SK-N-SH treated with all-trans-retinoic acid at 6 μM for 48 hours (cell line): Measurements from ENCODE around the gene PARS2.

Source experiments
- ATAC-seq: fragments of 200-7000 bp; cut with Tn5 transposase; 3 replicates; pipeline ENCODE4 v1.9.1; 2020; ENCODE audit warnings: mild to moderate bottlenecking, moderate library complexity
- ARNTL ChIP-seq: fragments of 450-650 bp; formaldehyde crosslinking; IDR thresholded peaks from 2 replicates; pipeline ENCODE4 v1.5.0; 2020; ENCODE audit warnings: low read depth, mild to moderate bottlenecking, moderate library complexity, borderline replicate concordance
- BACH2 ChIP-seq: fragments of 250-450 bp; sonication (Bioruptor Pico); IDR thresholded peaks from 2 replicates; pipeline ENCODE4 v1.9.0; 2021; ENCODE audit warnings: mild to moderate bottlenecking, borderline replicate concordance
- CSDC2 ChIP-seq: fragments of 250-450 bp; sonication (Bioruptor Pico); IDR thresholded peaks from 2 replicates; pipeline ENCODE4 v1.5.0; 2020; ENCODE audit warnings: mild to moderate bottlenecking, moderate library complexity
- ESRRG ChIP-seq: fragments of 250-450 bp; sonication (Bioruptor Pico); IDR thresholded peaks from 2 replicates; pipeline ENCODE4 v1.6.1; 2021; ENCODE audit warnings: mild to moderate bottlenecking
- GLIS3 ChIP-seq: fragments of 250-450 bp; sonication (Bioruptor Pico); IDR thresholded peaks from 2 replicates; pipeline ENCODE4 v1.5.0; 2020; ENCODE audit warnings: mild to moderate bottlenecking, moderate library complexity
- ISL1 ChIP-seq: fragments of 250-450 bp; sonication (Bioruptor Pico); IDR thresholded peaks from 2 replicates; pipeline ENCODE4 v2.1.2; 2022; ENCODE audit warnings: mild to moderate bottlenecking, moderate library complexity
- PPARA ChIP-seq: fragments of 250-450 bp; sonication (Bioruptor Pico); IDR thresholded peaks from 2 replicates; pipeline ENCODE4 v1.5.0; 2020; ENCODE audit warnings: mild to moderate bottlenecking, borderline replicate concordance
- RARB ChIP-seq: fragments of 250-450 bp; sonication (Bioruptor Pico); IDR thresholded peaks from 2 replicates; pipeline ENCODE4 v1.8.0; 2021; ENCODE audit warnings: mild to moderate bottlenecking, moderate library complexity
- SNAI2 ChIP-seq: fragments of 250-450 bp; sonication (Bioruptor Pico); IDR thresholded peaks from 2 replicates; pipeline ENCODE4 v1.5.0; 2020; ENCODE audit warnings: mild to moderate bottlenecking, moderate library complexity
- TCF4 ChIP-seq: fragments of 250-450 bp; sonication (Bioruptor Pico); IDR thresholded peaks from 2 replicates; pipeline ENCODE4 v1.8.0; 2021; ENCODE audit warnings: mild to moderate bottlenecking, moderate library complexity, borderline replicate concordance
- TOX ChIP-seq: fragments of 250-450 bp; sonication (Bioruptor Pico); IDR thresholded peaks from 2 replicates; pipeline ENCODE4 v1.8.0; 2021; ENCODE audit warnings: mild to moderate bottlenecking, moderate library complexity, borderline replicate concordance
- TSHZ2 ChIP-seq: fragments of 250-450 bp; sonication (Bioruptor Pico); IDR thresholded peaks from 2 replicates; pipeline ENCODE4 v1.5.0; 2020; ENCODE audit warnings: mild to moderate bottlenecking, moderate library complexity
- ZC3H10 ChIP-seq: fragments of 250-450 bp; sonication (Bioruptor Pico); IDR thresholded peaks from 2 replicates; pipeline ENCODE4 v1.5.1; 2021; ENCODE audit warnings: mild to moderate bottlenecking, moderate library complexity
- ZFP3 ChIP-seq: fragments of 250-450 bp; sonication (Bioruptor Pico); IDR thresholded peaks from 2 replicates; pipeline ENCODE4 v1.5.0; 2020; ENCODE audit warnings: mild to moderate bottlenecking, moderate library complexity
- ZFP30 ChIP-seq: fragments of 450-650 bp; formaldehyde crosslinking; IDR thresholded peaks from 2 replicates; pipeline ENCODE4 v1.5.0; 2022; ENCODE audit warnings: mild to moderate bottlenecking, moderate library complexity
- ZNF565 ChIP-seq: fragments of 450-650 bp; formaldehyde crosslinking; conservative IDR thresholded peaks from 2 replicates; pipeline ENCODE4 v1.5.0; 2020; ENCODE audit warnings: low read depth, mild to moderate bottlenecking, moderate library complexity
- TF ChIP-seq, protein P1 (sequence below): fragments of 250-450 bp; sonication (Bioruptor Pico); IDR thresholded peaks from 2 replicates; pipeline ENCODE4 v1.8.0; 2021; ENCODE audit warnings: low read depth, mild to moderate bottlenecking, moderate library complexity, borderline replicate concordance
- TF ChIP-seq, protein P2 (sequence below): fragments of 250-450 bp; sonication (Bioruptor Pico); IDR thresholded peaks from 2 replicates; pipeline ENCODE4 v1.8.0; 2020; ENCODE audit warnings: mild to moderate bottlenecking, moderate library complexity, borderline replicate concordance

The PARS2 gene

GRCh38 chr1:54810153-54810942, 46.0 kb upstream of the PARS2 start:
- peak; percentile 99 for ATAC-seq
- no peak for TF ChIP-seq ZC3H10 (CRISPR knock-in tag)

- TF ChIP-seq, protein P1, sequence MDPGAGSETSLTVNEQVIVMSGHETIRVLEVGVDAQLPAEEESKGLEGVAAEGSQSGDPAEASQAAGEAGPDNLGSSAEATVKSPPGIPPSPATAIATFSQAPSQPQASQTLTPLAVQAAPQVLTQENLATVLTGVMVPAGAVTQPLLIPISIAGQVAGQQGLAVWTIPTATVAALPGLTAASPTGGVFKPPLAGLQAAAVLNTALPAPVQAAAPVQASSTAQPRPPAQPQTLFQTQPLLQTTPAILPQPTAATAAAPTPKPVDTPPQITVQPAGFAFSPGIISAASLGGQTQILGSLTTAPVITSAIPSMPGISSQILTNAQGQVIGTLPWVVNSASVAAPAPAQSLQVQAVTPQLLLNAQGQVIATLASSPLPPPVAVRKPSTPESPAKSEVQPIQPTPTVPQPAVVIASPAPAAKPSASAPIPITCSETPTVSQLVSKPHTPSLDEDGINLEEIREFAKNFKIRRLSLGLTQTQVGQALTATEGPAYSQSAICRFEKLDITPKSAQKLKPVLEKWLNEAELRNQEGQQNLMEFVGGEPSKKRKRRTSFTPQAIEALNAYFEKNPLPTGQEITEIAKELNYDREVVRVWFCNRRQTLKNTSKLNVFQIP: no peak
- TF ChIP-seq ZC3H10 (CRISPR knock-in tag) (no peak), RARB (CRISPR knock-in tag) (no peak), ZFP30 (CRISPR knock-in tag) (no peak), SNAI2 (CRISPR knock-in tag) (no peak)
- TF ChIP-seq, protein P2, sequence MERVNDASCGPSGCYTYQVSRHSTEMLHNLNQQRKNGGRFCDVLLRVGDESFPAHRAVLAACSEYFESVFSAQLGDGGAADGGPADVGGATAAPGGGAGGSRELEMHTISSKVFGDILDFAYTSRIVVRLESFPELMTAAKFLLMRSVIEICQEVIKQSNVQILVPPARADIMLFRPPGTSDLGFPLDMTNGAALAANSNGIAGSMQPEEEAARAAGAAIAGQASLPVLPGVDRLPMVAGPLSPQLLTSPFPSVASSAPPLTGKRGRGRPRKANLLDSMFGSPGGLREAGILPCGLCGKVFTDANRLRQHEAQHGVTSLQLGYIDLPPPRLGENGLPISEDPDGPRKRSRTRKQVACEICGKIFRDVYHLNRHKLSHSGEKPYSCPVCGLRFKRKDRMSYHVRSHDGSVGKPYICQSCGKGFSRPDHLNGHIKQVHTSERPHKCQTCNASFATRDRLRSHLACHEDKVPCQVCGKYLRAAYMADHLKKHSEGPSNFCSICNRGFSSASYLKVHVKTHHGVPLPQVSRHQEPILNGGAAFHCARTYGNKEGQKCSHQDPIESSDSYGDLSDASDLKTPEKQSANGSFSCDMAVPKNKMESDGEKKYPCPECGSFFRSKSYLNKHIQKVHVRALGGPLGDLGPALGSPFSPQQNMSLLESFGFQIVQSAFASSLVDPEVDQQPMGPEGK (CRISPR knock-in tag): no peak
- TF ChIP-seq, all 23 proteins: peak for 0
- no peak for ATAC-seq
These were observed 45.3 kb upstream of the PARS2 start for GRCh38 chr1:54809496-54810074.

DNA sequence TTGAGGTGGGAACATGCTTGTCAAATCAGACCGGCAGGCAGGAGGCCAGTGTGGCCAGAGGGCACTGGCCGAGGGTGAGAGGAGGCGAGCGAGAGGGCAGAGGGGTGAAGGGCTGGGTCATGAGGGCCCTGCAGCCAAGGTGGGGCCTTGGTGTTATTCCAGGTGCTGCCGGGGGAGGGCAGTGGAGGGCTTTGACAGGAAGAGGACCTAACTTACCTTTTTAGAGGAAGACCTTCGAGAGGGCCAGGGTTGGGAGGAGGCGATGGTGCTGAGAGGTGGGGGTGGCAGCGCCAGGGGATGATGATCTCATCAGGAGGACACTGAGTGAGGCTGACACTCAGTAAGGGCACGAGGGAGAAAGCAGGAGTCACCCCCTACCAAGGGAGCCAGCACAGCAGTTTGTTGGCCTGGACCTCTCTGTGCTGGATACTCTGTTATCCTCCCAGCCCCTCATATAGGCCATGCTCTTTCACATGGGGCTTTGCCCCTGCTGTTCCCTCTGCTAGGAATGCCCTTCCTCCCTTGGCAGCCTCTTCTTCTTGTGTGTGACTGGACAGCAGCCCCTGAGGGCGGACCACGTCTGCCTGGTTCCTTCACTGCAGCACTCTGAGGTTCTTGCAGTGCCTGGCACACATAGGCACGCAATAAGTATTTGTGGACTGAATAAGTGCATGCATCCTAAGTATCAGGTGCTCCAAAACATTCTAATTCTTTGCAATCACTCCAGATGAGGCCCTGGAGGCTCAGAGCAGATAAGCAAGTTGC, 44.3 kb upstream of the PARS2 start:
- TF ChIP-seq CSDC2 (CRISPR knock-in tag) (no peak), ZFP3 (CRISPR knock-in tag) (no peak), TSHZ2 (CRISPR knock-in tag) (no peak), TOX (CRISPR knock-in tag) (no peak), ISL1 (no peak), BACH2 (CRISPR knock-in tag) (no peak), RARB (CRISPR knock-in tag) (no peak), ESRRG (no peak), GLIS3 (CRISPR knock-in tag) (no peak), TCF4 (no peak), ZNF565 (no peak), ARNTL (CRISPR knock-in tag) (no peak), ZFP30 (CRISPR knock-in tag) (no peak), PPARA (CRISPR knock-in tag) (no peak)
- TF ChIP-seq, protein P1: no peak
- TF ChIP-seq, protein P2 (CRISPR knock-in tag): no peak
- ATAC-seq: no peak
